HS-27A (cell line): ENCODE data around the gene ZNF185.

ENCODE experiments used
- DNase-seq: peaks from one replicate; pipeline ENCODE4 v3.0.0-alpha.2; 2012; ENCODE audit warnings: low read depth, missing footprints

The ZNF185 gene

DNA sequence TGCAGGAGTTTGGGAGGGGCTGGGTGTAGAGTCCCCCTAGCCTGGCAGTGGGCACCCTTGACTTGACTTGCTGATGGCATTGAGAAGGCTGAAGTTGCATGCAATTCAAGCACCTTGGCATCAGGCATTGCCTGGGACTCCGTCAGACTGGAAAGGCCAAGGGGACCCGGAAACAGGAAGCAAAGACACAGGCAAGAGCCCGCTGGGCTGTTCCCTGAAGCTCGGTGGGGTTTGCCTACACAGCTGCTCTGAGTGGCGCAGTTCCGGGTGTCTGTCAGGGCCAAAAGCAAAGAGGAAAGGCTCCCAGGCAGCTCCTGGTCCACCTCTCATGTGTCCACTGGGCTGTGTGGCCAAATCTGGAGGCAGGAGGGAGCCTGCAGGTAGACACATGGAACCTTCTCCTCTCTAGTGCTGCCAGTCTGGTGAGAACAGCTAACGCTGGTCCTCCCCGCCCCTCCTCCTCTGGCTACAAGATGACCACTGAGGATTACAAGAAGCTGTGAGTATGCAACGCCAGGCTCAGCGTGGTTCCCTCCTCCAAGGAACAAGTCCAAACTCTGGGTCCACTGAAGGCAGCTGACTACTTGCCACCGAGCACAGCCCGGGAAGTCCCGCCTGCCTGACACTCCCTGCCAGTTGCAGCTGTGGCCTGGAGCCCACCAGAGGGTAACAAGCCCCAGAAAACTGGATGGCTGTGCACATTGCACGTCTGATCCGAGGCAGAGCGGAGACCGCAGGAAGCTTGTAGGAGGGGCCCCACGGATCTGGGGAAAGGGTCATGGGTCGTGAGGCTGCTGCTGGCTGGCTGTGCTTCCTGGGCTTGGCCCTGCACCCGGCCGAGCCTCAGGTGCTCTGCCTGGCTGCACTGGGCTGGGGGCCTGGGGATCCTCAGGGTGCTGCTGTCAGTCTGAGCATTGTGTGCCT, 20.1 kb downstream of the ZNF185 start:
- DNase-seq: no peak

DNA sequence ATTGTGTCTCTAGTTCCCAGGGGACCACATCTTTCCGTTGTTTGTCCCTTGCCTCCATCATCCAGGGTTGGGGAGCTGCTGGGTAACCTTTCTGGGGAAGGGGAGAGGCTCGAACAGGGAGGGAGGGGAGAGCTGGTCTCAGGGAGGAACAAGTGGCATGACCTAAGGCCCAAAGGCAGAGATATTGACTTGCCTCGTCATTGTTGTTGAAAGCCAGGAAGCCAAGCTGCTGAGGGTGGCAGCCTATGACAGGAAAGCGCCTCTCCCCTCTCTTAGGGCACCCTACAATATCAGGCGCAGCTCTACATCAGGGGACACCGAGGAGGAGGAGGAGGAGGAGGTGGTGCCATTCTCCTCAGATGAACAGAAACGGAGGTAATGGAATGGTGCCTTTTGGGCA, 20.8 kb downstream of the ZNF185 start:
- DNase-seq: no peak

- DNase-seq: no peak
Measured at GRCh38 chrX:152923599-152923998, 25.7 kb downstream of the ZNF185 start.

DNA sequence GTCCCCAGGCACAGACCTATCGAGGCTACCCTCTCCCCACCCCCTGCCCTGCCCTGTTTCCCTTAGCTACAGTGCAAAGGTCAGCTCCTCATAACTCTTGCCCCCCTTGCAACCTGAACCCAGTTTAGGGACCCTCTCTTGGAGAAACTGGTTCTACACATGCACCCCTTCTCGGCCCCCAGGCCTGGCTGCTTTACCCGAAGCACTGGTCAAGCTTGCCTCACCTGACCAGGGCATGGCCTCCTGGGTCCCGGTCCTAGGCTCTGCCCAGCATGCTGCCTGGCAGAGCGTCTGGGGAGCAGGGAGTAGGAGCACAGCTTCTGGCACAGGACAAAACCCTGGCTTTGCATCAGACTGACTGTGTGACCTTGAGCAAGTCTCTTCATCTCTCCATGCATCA, 28.0 kb downstream of the ZNF185 start:
- DNase-seq: no peak

DNA sequence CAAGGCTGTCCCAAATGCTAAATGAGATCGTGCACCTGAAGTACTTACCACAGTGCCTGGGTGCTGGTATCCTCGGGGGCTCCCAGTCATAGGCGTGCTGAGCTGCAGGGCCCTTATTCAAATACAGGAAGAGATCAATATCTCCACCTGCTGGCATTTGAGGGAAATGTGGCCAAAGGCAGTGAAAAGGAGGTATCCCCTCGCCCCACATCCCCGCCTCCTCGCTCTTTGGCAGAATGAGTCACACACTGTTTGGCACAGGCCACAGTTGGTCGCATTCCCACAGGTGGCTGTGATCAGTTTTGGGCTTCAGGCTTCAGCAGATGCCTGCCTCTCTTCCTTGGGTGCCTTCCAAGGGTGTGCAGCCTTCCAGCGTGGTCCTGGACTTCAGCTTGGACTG, 28.4 kb downstream of the ZNF185 start:
- peak; percentile 38 for DNase-seq

- DNase-seq: no peak
Measured at GRCh38 chrX:152926923-152927322, 29.1 kb downstream of the ZNF185 start.

- DNase-seq: no peak
Measured at GRCh38 chrX:152927858-152928760, 30.2 kb downstream of the ZNF185 start.

DNA sequence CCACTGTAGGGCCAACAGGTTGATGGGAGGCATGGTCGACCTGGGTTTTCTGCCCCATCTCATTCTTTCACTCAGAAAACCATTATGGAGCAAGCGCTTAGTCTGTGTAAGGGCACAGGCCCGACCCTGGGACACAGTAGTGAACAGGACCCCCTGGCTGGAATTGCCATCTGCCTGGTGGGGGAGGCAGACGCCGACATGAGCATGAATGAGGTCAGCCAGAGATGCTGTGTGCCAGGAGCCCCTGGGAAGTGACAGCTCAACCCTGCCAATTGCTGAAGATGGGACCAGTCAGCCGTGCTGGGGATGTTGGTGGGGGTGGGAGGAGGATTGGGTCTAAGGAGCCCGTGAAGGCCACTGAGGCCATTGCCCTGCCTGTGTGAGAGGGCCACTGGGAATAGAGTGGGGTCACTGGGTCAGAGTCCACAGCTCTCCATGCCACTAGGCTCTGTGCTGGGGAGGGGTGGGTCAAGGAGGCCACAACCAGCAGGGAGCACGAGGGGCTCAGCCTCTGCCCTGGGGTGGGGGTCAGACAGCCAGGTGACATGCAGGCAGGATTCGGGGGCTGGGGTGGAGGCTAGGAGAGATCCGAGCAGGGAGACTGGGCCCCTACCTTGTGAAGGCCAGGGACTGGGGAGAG, 31.0 kb downstream of the ZNF185 start:
- DNase-seq: no peak

GRCh38 chrX:152929898-152930297, 32.0 kb downstream of the ZNF185 start:
- DNase-seq: no peak

GRCh38 chrX:152930516-152930915, 32.6 kb downstream of the ZNF185 start:
- no peak for DNase-seq

DNA sequence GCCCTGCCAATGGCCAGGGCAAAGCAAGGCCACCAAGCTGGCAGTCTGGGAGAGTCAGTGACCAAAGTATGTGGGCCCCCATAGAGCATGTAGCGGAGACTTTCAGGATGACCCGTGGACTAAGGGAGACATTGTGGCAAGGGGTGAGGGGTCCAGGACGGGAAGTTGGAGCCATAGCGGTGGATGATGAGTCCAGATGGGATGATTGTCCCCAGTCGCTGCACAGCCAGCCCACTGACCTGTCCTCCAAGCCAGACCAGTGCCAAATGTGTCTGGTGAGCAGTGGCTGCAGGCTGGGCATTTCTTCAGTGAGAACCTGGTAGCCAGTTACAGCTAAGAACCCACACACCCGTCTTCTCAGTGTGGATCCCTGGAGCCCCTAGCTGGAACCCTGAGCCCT, 34.3 kb downstream of the ZNF185 start:
- no peak for DNase-seq

GRCh38 chrX:152932598-152933175, 34.8 kb downstream of the ZNF185 start:
- no peak for DNase-seq

DNA sequence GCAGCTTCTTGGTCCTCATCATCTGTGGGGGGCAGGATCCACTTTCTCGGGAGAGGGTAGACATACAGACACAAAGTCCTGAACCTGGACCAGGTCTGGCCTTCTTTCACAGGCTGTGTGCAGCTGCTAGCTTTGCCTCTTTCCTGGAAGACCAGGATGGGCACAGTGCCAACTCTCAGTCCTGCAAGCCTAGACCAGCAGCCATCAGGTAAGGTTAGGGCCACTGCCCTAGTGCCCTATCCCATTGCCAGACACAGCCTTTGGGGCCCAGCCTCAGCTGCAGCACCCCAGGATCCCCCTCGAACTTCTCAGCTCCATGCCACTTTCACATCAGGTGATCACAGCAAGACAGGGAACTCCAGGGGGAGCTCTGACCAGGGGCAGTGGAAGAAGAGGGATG, 38.4 kb downstream of the ZNF185 start:
- no peak for DNase-seq

GRCh38 chrX:152937236-152937635, 39.4 kb downstream of the ZNF185 start:
- no peak for DNase-seq

DNA sequence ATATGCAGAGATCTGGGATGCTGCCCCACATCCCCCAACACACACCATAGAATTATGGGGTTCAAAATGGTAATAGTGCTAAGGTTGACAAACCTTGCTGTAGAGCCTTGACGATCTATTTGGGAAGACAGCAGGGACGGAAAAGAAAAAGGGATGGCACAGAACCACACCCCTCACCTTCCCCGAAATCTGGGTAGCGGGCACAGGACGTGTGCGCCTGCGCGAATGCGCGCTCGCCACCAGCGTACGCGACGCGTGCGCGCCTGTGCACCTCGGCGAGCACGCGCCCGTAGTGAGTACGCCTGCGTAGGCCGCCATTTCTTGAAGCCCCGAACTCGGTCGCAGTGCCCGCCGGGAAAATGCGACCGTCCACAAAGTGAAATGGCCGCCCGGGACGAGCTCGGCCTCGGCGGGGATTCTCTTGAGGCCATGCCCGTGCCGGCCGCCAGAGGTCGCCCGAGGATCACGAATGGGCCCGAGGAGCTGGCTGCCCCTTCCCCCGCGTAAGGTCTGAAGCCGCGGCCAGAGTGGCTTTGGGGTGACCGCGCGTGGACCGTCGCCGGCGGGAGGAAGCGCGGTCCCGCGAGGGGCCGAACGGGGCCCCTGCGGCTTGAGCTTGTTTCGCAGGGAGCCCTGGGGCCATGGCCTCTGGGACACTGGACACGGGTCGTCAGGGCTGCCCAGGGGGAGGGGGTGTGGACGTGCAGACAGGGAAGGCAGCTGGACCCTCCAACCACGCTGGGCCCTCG, 43.6 kb downstream of the ZNF185 start:
- DNase-seq: peak; percentile 53

DNA sequence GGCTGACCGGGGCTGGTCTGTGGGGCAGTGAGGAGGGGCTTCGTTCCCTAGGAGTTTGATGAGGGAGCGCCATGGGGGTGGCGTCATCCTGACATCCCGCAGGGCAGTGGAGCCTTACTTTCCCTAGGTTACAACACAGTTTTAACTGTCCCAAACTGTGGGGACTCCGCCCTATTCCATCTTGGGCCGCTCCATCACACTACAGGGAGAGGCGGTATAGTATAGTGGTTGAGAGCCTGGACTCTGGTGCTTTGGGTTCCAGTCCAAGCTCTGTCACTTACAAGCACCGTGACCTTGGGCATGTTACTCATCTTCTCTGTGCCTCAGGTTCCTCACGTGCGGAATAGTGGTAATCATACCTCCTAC, 44.2 kb downstream of the ZNF185 start:
- no peak for DNase-seq

DNA sequence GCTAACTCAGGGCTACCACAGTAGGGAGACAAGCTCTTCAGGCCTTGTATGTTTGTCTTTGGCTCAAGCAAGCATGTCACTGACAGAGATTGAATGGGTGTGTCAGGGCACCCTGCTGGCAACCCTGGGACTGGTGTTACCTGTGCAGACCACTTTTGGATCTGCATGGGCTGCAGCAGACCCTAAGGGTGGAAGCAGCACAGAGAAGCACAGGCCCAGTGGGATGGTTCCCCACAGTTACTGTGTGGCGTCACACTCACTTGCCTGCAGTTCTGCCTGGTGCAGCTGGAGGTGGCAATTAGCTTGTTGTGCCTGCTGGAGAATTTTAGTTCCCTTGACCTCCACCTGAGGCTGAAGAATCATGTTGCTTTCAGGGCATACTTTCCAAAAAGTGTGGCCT, 46.0 kb downstream of the ZNF185 start:
- no peak for DNase-seq

DNA sequence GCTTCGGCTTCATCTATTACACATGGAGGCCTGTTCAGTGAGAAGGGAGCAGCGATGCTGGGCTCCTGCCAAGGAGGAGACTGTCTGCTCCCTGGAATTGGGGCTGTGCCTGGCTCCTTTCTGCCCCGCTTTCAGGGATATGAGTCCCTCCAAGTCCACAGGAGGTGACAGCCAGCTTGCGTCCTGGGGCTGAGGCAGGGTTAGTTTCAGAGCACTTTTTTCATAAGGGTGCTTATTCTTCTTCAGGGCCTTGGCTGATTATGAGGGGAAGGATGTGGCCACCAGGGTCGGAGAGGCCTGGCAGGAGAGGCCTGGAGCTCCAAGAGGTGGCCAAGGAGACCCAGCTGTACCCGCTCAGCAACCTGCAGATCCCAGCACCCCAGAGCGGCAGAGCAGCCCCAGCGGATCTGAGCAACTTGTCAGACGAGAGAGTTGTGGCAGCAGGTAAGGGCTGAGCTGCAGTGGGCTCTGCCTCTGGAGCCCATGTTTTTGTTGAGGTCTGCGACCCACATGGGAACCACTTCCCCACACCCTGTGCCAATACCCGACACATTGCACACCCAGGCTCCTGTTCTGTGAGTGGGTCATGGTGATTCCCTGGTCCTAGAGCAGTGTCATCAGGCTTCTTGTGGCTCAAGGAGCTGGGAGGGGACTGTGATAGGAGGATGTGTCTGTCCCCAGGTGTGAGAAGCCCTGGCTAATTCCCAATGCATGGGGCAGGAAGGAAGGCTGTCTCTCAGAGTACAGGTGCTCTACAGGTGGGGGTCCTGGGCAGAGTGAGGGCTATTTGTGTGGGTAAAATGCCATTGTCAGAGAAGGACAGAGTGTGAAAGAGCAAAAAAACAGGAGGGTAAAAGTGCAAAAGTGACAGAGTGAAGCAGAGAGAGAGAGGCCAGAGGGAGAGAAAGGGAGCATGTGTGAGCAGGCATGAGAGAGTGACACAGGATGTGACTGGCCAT, 47.4 kb downstream of the ZNF185 start:
- no peak for DNase-seq

- no peak for DNase-seq
Measured at GRCh38 chrX:152946681-152947080, 48.8 kb downstream of the ZNF185 start.
